Loucy (cell line): ENCODE data around the gene SECISBP2.

Experiments used
- CTCF ChIP-seq: fragments of 200-600 bp; sonication (generic); conservative IDR thresholded peaks from 2 replicates; pipeline ENCODE4 v1.5.1; 2014; ENCODE audit warnings: mild to moderate bottlenecking, antibody characterized with exemption, low read length
- EZH2phosphoT487 ChIP-seq: fragments of 200-600 bp; IDR thresholded peaks from 2 replicates; pipeline ENCODE4 v1.6.1; 2018; ENCODE audit warnings: antibody characterized with exemption, mild to moderate bottlenecking, moderate library complexity, borderline replicate concordance

- TF ChIP-seq CTCF (peak; percentile 48), EZH2phosphoT487 (no peak)
Measured at GRCh38 chr9:89375191-89375760, 57.0 kb downstream of the SECISBP2 start.
